Peyer's patch (tissue), 4 donors: ENCODE measurements around the gene ASNSD1.

ENCODE experiments used
- CTCF ChIP-seq, 6 experiments: fragments of 450-650 bp in 4 of 6; fragments of 200-600 bp in 2 of 6; sonication (generic) in 1 of 6; IDR thresholded peaks; one replicate each; pipeline ENCODE4 v1.5.1; 2017 to 2019; ENCODE audit warnings: antibody characterized with exemption in 6 of 6, mild to moderate bottlenecking in 3 of 6, moderate library complexity in 1 of 6
- POLR2A ChIP-seq, 2 donors: fragments of 450-650 bp; IDR thresholded peaks; one replicate each; pipeline ENCODE4 v1.5.1; 2017; ENCODE audit warnings: antibody characterized with exemption in 2 of 2, mild to moderate bottlenecking in 2 of 2, moderate library complexity in 2 of 2

- TF ChIP-seq CTCF (IDR thresholded peaks at IDR 0.05): no peak
- no peak for TF ChIP-seq POLR2A (IDR thresholded peaks at IDR 0.05)
Observed at GRCh38 chr2:189702071-189702470, 40.8 kb downstream of the ASNSD1 start.
